Omental fat pad (tissue), 4 donors: Measurements from ENCODE around the gene GADD45B. TPM values are rescaled to one million over a fixed set of nuclear protein-coding genes. Genes with fewer than 3 reads are reported as not detected.

Experiments used
- ATAC-seq: fragments of 150-250 bp; one replicate; pipeline ENCODE4 v1.9.1; 2016; ENCODE audit warnings: mild to moderate bottlenecking, moderate library complexity; ENCODE audit not compliant: low FRiP score
- DNase-seq: peaks from one replicate; pipeline ENCODE4 v3.0.0-alpha.2; 2019; ENCODE audit warnings: low spot score
- CTCF ChIP-seq, 3 donors: fragments of 450-650 bp; IDR thresholded peaks; one replicate each; pipeline ENCODE4 v1.5.1; 2016 to 2017; ENCODE audit warnings: antibody characterized with exemption in 3 of 3, mild to moderate bottlenecking in 3 of 3, moderate library complexity in 2 of 3
- total RNA-seq, 4 donors: library from RNA; depleted of rRNA; stranded (reverse); fragments of >200 nt; gene quantifications; one replicate each; pipeline ENCODE4 v1.1.0, GENCODE V29; 2016

Gene GADD45B
- total RNA-seq, 4 donors from 2014 or later: 120 to 726 (median 425) TPM

- no peak for TF ChIP-seq CTCF (IDR thresholded peaks at IDR 0.05)
- ATAC-seq: peak; percentile 32
Observed at GRCh38 chr19:2478756-2479555, 3.0 kb downstream of the GADD45B start.

GRCh38 chr19:2479556-2480194, 3.7 kb downstream of the GADD45B start:
- ATAC-seq (peak; percentile 0), DNase-seq (no peak)
- TF ChIP-seq CTCF (IDR thresholded peaks at IDR 0.05): no peak

More at GRCh38 chr19:2478756-2479555, 3.0 kb downstream of the GADD45B start:
- peak; percentile 63 for DNase-seq

GRCh38 chr19:2481466-2481865, 5.5 kb downstream of the GADD45B start:
- TF ChIP-seq CTCF (IDR thresholded peaks at IDR 0.05): no peak
- DNase-seq (no peak), ATAC-seq (no peak)

GRCh38 chr19:2482354-2483038, 6.6 kb downstream of the GADD45B start:
- TF ChIP-seq CTCF (IDR thresholded peaks at IDR 0.05): no peak
- ATAC-seq (no peak), DNase-seq (no peak)

- ATAC-seq (no peak), DNase-seq (no peak)
- TF ChIP-seq CTCF (IDR thresholded peaks at IDR 0.05): no peak
Observed at GRCh38 chr19:2483084-2483483, 7.2 kb downstream of the GADD45B start.

GRCh38 chr19:2483484-2484151, 7.7 kb downstream of the GADD45B start:
- ATAC-seq (no peak), DNase-seq (no peak)
- no peak for TF ChIP-seq CTCF (IDR thresholded peaks at IDR 0.05)
